ENCODE data around the gene YPEL5. TPM values are rescaled to one million over a fixed set of nuclear protein-coding genes. Genes with fewer than 3 reads are reported as not detected.

Gene YPEL5
- total RNA-seq, 1 experiment from 2014 or later: 66.4 TPM

- Histone ChIP-seq H3K9me3 (ENCODE audit: control insufficient read depth, insufficient read depth, low read depth, low read length) (no peaks in the 10 kb centered on the region), H3K36me3 (ENCODE audit: control insufficient read depth, insufficient read depth, low read length) (no peaks in the 10 kb centered on the region; the same call in 1 of the 2 replicates), H3K4me3 (ENCODE audit: low read depth in 2 of 2, low read length in 2 of 2) (no peak overlapping the region), H3K27me3 (ENCODE audit: control insufficient read depth, insufficient read depth, low read length) (no peaks in the 10 kb centered on the region), H3K4me1 (ENCODE audit: control insufficient read depth, insufficient read depth, low read length) (no peaks in the 10 kb centered on the region), H3K27ac (ENCODE audit: low read length) (no peak overlapping the region)
- ATAC-seq (no peak), DNase-seq (ENCODE audit: low read depth, low spot score) (no peak)
- no TSS peak for BruUV-seq (replicated peaks)
- POLR2A ChIA-PET: no interaction called here
- in situ Hi-C loops (cut with HindIII; ENCODE audit: low pct_unique_long_range_greater_than_20kb, low sequenced_read_pairs) (no loop called here), intact Hi-C loops (cut with micrococcal nuclease; ENCODE audit: unreplicated experiment) (loop anchor here (1.0 kb wide), 1 partner anchor 542 kb away; no protein-coding TSS in a partner anchor)
- CTCF ChIA-PET: interaction anchor here (0.7 to 3.0 kb wide), 16 partner anchors 14 to 546 kb away, joined by 3 to 47 read pairs (median 5); partner anchors contain the start of gene YPEL5
- TF ChIP-seq SIN3A (IDR thresholded peaks at IDR 0.05; ENCODE audit: borderline replicate concordance, insufficient read depth, low read depth, low read length): no peak
Measured at GRCh38 chr2:30165617-30166016, 18.8 kb downstream of the YPEL5 start.

GRCh38 chr2:30172627-30173026, 25.8 kb downstream of the YPEL5 start:
- intact Hi-C loops (cut with micrococcal nuclease; ENCODE audit: unreplicated experiment): no loop called here
- ATAC-seq: no peak

More at GRCh38 chr2:30172627-30173026, 25.8 kb downstream of the YPEL5 start:
- in situ Hi-C loops (cut with HindIII; ENCODE audit: low pct_unique_long_range_greater_than_20kb, low sequenced_read_pairs): no loop called here
- DNase-seq (ENCODE audit: low read depth, low spot score): no peak
- Histone ChIP-seq H3K9me3 (ENCODE audit: control insufficient read depth, insufficient read depth, low read depth, low read length) (no peaks in the 10 kb centered on the region), H3K27ac (ENCODE audit: low read length) (no peak overlapping the region), H3K27me3 (ENCODE audit: control insufficient read depth, insufficient read depth, low read length) (no peaks in the 10 kb centered on the region), H3K4me1 (ENCODE audit: control insufficient read depth, insufficient read depth, low read length) (no peaks in the 10 kb centered on the region), H3K4me3 (ENCODE audit: low read depth in 2 of 2, low read length in 2 of 2) (no peak overlapping the region), H3K36me3 (ENCODE audit: control insufficient read depth, insufficient read depth, low read length) (no peaks in the 10 kb centered on the region)
- CTCF ChIA-PET: interaction anchor here (0.8 kb wide), 1 partner anchor 539 kb away, joined by 9 read pairs; no protein-coding TSS in a partner anchor
- BruUV-seq (replicated peaks): no TSS peak
- TF ChIP-seq SIN3A (IDR thresholded peaks at IDR 0.05; ENCODE audit: borderline replicate concordance, insufficient read depth, low read depth, low read length) (no peak), REST (IDR thresholded peaks at IDR 0.05; ENCODE audit: insufficient read depth in 1 of 2, low read depth in 2 of 2, low read length in 1 of 2) (no peak), CTCF (IDR thresholded peaks at IDR 0.05) (no peak), POLR2AphosphoS5 (IDR thresholded peaks at IDR 0.05; ENCODE audit: low read depth, low read length) (no peak), TCF7L2 (IDR thresholded peaks at IDR 0.05; ENCODE audit: low read depth, low read length) (no peak)
- POLR2A ChIA-PET: no interaction called here

Data from Panc1 (cell line).